Retinal pigment epithelial cell (primary cell): ENCODE measurements around the gene NOTCH4.

Experiments used
- DNase-seq: peaks from one replicate; pipeline ENCODE4 v3.0.0-alpha.2; 2010; ENCODE audit warnings: low read depth
- H3K4me3 ChIP-seq: 2 replicates; pipeline ENCODE4 v1.5.1; 2011; ENCODE audit warnings: mild to moderate bottlenecking, low read length, control low read depth, moderate library complexity
- TF ChIP-seq, protein P1 (sequence below): conservative IDR thresholded peaks from 2 replicates; pipeline ENCODE4 v1.5.1; 2011; ENCODE audit warnings: low read depth, low read length, control low read depth, inconsistent platforms

NOTCH4 gene

DNA sequence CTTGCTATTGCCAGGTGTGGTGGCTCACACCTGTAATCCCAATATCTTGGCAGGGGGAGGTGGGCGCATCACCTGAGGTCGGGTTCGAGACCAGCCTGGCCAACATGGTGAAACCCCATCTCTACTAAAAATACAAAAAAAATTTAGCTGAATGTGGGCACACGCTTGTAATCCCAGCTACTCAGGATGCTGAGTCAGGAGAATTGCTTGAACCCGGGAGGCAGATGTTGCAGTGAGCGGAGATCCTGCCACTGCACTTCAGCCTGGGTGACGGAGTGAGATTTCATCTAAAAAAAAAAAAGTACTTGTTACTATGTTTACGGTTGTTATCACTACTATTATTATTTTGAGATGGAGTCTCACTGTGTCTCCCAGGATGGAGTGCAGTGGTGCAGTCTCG is 67.0 kb downstream of the NOTCH4 start:
- no peak for DNase-seq
- no peak overlapping the region for H3K4me3 ChIP-seq
- TF ChIP-seq, protein P1, sequence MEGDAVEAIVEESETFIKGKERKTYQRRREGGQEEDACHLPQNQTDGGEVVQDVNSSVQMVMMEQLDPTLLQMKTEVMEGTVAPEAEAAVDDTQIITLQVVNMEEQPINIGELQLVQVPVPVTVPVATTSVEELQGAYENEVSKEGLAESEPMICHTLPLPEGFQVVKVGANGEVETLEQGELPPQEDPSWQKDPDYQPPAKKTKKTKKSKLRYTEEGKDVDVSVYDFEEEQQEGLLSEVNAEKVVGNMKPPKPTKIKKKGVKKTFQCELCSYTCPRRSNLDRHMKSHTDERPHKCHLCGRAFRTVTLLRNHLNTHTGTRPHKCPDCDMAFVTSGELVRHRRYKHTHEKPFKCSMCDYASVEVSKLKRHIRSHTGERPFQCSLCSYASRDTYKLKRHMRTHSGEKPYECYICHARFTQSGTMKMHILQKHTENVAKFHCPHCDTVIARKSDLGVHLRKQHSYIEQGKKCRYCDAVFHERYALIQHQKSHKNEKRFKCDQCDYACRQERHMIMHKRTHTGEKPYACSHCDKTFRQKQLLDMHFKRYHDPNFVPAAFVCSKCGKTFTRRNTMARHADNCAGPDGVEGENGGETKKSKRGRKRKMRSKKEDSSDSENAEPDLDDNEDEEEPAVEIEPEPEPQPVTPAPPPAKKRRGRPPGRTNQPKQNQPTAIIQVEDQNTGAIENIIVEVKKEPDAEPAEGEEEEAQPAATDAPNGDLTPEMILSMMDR = no peak

DNA sequence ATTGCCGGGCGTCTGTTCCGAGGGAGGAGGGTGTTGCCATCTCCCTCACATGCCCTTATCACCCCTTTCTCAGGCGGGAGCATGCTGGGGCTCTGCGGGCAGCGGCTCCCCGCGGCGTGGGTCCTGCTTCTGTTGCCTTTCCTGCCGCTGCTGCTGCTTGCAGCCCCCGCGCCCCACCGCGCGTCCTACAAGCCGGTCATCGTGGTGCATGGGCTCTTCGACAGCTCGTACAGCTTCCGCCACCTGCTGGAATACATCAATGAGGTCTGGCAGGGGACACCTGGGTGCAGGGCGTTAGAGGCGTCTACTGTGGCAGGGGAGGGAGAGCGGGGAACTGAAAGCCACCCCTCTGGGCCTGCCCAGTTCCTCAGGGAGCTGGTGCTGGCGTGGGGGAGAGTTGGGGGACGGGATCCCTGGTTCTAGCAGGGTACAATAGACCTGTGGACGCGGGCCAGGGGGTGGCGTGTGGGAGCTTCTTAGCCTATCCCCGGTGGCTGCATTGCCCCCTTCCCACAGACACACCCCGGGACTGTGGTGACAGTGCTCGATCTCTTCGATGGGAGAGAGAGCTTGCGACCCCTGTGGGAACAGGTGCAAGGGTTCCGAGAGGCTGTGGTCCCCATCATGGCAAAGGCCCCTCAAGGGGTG is 69.2 kb downstream of the NOTCH4 start:
- peak; percentile 28 for DNase-seq
- TF ChIP-seq, protein P1 = peak; percentile 60

DNA sequence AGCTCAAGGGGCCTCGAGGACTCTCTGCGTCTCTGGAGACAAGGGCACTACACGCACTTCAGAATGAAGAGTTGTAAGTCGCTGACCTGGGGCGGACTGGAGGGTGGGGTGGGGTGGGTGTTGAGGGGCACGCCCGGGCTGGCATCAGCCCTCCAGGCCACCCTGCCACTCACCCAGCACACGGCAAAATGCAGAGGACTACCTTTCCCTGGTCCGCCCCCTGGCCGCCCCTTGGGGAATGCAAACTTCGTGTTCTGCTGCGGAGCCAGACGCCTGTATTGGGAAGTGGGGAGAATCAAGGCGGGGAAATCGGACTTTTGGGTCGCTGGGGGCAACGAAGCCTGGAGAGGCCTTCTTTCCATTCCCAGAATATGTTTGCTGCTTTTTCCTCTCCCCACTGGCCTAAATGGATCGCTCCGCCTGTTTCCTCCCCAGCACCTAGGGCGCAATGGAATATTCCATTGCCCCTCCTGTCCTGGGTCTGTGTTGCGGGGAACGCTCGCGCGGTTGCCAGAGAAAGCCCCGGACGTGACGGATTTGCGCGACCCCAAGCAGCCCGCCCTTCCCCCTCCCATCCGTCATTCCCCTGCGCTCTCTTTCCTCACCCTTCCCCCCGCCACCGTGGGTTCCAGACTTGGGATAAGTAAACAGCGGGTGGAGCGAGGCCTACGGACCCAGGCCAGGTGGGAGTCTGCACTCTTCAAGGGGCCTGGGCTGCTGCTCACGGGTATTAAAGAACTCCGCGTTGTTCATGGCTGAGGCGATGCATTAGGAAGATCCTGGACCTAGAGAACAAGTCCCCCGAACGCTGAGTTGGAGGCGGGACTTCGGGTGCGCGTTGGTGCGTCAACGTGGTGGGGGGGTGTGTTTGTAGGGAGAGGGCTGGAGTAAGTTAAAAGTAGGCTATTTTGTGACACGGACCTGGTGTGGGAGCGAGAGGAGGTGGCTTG is 70.0 kb downstream of the NOTCH4 start, which contains the start of gene PPT2:
Gene PPT2, plus strand, starts transcription at position 578 of the 950 bp plus-strand sequence. CDS start 454 bp downstream, outside the sequence.
- TF ChIP-seq, protein P1 = peak; percentile 44
- DNase-seq = peak; percentile 80
- H3K4me3 ChIP-seq = peak within 1 kb of the TSS; percentile 92

More for the DNA sequence above, 69.2 kb downstream of the NOTCH4 start:
- H3K4me3 ChIP-seq = peak overlapping the region; percentile 92

DNA sequence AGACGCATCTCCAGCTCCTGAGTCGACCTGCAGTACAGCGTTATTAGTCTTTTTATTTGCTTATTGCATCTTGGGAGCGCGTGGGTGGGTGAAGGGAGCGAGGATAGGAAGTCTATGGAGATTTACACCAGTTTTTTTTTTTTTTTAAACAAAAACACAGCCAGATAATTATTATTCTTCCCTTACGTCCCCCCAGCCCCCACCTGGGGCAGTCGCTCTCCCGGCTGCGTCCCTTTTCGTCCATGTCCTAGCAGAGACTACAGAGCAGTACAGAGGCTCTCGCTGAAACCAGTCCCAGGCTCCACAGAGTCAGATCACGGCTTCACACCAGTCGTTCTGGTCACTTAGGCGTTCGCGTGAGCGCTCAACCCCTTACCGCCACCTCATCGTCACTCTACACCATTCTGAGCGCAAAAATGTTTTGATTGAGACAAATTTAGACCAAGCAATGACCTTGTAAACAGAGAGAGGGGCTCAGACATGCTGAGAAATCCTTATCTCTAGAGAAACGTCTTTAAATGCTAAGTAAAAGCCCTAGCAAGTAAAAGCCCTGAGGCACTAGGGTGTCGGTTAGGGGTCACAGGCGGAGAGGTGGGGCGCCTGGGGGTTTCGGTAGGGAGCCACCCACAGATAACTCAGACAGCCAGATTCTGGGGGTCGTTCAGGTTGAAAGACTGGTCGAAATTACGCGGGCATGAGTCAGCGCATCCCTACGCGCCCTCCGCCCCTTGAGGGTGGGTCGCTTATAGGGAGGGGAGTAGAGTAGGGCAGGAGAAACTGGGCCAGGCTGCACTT is 70.9 kb downstream of the NOTCH4 start:
- TF ChIP-seq, protein P1 = no peak
- no peak for DNase-seq
- peak overlapping the region; percentile 92 for H3K4me3 ChIP-seq

DNA sequence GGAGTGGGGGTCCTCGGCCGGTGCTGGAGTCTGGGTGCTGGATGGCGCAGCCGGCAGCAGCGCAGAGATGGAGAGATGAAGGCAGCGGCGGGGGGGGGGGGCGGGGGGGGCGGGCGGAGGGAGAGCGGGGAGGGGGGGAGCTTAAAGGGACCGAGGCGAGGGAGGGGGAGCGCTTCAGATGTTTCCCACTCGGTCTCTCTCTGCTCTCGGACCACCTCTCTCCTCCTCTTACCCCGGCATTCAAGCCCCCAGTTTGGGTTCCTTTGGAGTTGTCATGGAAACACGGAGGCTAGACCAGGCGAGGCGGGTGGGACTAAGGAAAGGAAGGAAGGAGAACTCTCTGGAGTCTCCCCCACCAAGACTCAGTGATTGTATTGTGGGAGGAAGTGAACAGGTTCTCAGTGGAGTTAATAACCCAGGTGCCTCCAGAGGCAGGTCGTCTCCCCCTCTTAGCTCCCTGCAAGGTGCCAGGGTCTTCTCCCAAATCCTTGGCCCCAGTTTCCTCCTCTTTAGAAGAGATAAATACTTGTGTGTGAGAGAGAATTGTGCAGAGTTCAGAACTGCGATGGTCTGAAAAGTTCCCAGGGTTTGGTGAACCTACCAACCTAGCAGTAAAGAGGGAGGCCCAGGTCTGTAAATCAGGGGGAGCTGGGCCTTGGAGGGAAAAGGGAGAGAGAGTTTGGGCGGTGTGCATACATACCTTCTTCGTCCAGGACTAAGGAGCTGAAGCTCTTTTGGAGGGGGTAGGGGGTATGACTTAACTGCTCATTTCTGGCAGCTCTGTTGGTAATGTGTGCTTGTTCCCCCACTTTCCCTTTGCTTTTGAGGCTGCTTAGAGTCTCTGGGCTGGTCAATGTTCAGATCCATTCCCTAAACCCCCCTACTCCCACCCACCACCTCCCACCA is 71.8 kb downstream of the NOTCH4 start, which contains the start of gene PRRT1:
Gene PRRT1, minus strand, starts transcription at position 77 of the 906 bp plus-strand sequence. CDS start 112 bp downstream, outside the sequence.
- peak within 1 kb of the TSS; percentile 14 for H3K4me3 ChIP-seq
- no peak for DNase-seq
- TF ChIP-seq, protein P1 = no peak
